Hematopoietic multipotent progenitor cell treated with erythropoietin and hydrocortisone succinate and interleukin-3 and kit ligand, for 8 days (in vitro differentiated cells): Measurements from ENCODE around the gene MUC7.
"Not testable (repeated sequence)": the region's sequence is repeated elsewhere in the genome, so short reads cannot be mapped to it uniquely, and the experiment has no call there.

ENCODE experiments used
- DNase-seq: peaks from one replicate; pipeline ENCODE4 v3.0.0-alpha.2; 2015

The MUC7 gene

GRCh38 chr4:70471897-70472296 lies at the start of gene MUC7:
MUC7 (plus strand) TSS chr4:70472197; CDS start chr4:70474022, 1,825 bp downstream.
- DNase-seq: no peak

GRCh38 chr4:70425306-70425705 lies 46.7 kb upstream of the MUC7 start:
- no peak for DNase-seq

- no peak for DNase-seq
Measured at GRCh38 chr4:70426789-70427188, 45.2 kb upstream of the MUC7 start.

- no peak for DNase-seq
Measured at GRCh38 chr4:70437197-70437596, 34.8 kb upstream of the MUC7 start.

DNA sequence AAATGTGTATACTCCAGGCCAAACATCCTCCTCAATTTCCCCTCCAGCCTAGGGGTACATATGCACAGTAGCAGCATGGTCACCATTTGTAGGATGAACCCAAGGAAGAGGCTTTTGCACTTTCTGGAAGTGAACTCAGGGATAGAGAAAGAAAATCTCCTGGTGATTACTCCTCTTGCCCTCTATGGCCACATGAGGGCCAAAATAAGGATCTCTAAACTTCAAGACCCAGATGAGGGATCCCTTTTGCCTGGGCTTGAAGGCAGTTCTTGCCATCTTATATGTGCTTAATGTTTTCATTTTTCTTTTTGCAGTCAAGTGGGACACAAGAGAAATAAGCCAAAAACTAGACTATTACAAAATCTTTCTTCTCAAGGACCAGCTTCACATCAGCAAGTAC lies 29.5 kb upstream of the MUC7 start:
- no peak for DNase-seq

DNA sequence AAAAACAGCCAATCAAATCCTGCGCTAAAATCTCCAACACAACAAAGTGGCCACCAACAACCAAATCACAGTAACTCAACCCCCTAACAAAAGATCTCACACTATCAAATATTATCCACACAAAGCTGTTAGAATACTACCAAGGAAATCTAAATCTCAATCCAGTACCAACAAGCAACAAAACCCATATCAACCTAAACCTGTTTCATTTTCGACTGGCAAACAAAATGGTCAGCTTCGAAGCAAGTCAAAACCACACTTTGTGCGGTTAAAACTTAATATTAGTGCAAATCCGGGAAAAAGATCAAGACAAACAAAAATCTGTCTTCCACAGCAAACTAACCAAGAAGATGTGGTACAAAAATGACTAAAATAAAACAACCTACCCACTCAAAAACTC lies 28.7 kb upstream of the MUC7 start:
- DNase-seq: no peak

GRCh38 chr4:70449220-70449619 lies 22.8 kb upstream of the MUC7 start:
- no peak for DNase-seq

DNA sequence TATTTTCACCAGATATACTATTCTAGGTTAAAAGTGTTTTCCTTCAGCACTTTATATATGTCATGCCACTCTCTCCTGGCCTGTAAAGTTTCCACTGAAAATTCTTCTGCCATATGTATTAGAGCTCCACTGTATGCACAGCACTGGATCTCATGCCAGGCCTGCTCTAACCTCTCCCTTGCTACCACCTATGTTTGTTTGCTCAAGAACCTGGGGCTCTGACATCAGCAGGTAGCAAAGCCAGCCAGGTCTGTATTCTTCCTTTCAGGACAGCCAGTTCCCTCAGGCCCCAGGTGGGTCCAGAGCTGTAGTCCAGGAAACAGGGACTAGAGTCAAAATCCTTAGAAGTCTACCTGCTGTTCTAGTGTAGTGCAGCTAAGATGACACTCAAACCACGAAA lies 19.1 kb upstream of the MUC7 start:
- no peak for DNase-seq

DNA sequence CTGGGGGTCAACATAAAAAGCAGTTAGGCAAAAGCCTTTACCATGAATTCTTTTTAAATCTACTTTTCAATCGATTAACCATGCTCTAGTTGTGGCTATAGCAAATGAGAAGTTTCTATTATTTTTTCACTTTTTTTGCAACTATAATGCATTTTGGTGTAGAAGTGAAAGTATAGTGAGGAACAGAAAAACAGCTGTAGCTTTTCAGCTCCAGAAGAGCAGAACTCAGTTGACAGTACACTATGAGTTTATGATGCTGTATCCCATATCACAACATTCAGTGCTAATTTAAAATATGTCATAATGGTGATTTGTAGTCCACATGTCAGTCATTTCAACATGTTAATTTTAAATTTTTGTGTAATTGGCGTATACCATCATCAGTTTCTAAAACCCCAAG lies 8.7 kb upstream of the MUC7 start:
- no peak for DNase-seq

DNA sequence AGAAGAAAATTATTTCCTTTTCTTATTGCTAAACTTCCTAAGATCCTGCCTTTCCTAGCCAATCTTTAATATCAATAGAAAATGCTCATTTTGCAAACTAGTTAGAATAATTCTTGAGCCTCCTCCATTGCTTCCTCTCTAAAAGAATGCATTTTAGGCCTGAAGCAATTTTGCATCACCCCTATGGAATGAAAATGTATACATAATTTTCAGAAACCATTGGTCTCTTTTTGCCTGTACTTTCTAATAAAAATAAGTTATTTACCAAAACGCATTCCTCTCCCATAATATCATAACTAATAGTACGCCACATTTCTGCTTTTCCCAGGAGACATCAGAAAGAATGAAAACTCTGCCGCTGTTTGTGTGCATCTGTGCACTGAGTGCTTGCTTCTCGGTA lies 1.7 kb downstream of the MUC7 start:
- DNase-seq: no peak

DNA sequence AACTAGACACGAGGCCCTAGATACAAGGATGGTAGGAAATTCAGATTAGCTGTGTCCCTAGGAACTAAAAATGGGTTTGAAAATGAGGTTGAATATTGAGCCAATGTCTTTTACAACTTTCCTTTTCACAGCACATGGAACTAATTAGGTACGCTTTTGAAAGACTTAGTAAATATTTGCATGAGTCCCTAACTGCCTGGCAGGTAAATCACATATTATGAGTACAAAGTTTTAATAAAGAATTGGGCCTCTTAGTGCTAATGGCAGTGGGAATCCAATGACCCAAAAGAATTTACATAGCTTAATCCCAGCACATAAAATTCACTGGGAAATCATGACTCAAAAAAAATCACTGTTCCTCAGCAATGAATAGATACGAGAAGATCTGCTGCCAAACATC lies 16.8 kb downstream of the MUC7 start:
- no peak for DNase-seq

DNA sequence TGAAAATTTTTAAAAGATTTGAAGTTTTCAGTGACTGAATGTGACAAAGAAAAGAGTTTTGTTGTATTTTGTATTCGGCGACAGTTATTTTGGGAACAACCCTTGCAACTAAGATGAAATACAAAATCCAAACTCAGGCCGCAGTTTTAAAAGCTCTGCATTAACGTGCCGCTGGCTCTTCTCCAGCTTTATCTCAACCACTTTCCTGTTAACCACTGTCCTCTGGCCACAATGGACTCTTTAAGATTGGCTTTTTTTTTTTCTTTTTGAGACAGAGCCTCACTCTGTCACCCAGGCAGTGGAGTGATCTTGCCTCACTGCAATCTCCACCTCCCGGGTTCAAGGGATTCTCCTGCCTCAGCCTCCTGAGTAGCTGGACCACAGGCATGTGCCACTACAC lies 24.2 kb downstream of the MUC7 start:
- DNase-seq: no peak

DNA sequence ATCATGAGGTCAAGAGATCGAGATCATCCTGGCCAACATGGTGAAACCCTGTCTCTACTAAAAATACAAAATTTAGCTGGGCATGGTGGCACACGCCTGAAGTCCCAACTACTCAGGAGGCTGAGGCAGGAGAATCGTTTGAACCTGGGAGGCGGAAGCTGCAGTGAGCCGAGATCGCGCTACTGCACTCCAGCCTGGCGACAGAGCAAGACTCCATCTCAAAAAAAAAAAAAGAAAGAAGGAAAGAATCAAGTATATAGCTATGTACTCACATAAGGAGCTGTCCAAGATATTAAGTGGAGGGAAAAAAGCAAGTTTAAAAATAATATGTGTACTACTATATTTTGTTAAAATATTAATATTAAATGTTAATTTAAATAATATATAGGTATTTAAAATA lies 29.8 kb downstream of the MUC7 start:
- not testable (repeated sequence) for DNase-seq

DNA sequence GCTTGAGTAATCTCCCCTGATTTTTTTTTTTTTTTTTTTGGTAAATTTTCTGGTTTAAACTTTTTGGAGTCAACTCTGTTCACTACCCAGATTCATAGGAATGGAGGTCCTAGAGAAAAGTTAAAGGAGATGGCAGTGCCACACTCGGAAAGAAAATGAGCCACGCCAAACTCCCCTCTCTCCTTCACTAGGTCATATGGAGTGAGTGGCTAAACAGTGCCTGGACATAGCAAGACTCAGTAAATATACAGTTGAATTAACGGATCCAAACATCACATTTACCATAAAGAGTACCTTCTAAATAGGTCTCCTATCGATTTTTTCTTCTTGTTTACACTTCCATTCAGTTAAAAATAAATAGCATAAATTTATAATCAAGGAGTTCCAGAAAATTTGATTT lies 32.7 kb downstream of the MUC7 start:
- no peak for DNase-seq

DNA sequence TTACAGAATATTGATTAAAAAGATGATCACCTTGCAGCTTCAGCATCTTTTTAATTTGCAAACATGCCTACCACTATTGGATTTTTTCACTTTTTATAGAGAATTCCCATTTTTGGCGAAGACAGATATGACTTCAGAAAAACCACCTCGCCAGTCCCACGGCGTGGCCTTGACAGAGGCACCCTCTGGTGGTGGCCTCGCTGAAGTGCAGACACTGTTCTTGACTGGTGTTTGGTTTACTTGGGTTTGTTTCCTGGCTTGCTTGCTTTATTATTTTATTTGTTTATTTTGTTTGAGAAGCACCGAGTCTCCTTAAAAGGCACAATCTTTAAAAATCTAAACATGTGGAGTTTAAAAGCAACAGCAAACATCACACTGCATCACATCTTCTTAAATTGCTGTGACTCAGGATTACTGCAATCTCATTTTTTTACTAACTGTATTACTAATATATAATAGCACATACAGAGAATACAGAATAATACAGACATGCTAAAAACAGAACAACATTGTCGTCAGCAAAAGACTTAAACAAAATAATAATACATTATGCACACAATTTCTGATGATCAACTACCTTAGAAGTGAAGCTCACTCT lies 33.3 kb downstream of the MUC7 start:
- peak; percentile 41 for DNase-seq

GRCh38 chr4:70508801-70509200 lies 36.8 kb downstream of the MUC7 start:
- no peak for DNase-seq

DNA sequence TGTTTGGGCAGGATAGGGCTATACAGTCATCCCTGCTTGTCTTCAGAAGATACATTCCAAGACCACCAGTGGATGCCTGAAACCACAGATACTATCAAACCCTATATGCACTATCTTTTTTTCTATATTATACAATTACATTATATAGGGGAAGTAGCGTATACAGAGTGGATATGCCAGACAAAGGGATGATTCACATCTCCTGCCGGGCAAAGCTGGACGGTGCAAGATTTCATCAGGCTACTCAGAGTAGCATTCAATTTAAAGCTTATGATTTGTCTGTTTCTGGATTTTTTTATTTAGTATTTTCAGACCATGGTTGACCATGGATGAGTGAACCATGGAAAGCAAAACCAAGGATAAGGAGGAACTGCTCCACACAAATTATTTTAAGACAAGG lies 39.4 kb downstream of the MUC7 start:
- no peak for DNase-seq

DNA sequence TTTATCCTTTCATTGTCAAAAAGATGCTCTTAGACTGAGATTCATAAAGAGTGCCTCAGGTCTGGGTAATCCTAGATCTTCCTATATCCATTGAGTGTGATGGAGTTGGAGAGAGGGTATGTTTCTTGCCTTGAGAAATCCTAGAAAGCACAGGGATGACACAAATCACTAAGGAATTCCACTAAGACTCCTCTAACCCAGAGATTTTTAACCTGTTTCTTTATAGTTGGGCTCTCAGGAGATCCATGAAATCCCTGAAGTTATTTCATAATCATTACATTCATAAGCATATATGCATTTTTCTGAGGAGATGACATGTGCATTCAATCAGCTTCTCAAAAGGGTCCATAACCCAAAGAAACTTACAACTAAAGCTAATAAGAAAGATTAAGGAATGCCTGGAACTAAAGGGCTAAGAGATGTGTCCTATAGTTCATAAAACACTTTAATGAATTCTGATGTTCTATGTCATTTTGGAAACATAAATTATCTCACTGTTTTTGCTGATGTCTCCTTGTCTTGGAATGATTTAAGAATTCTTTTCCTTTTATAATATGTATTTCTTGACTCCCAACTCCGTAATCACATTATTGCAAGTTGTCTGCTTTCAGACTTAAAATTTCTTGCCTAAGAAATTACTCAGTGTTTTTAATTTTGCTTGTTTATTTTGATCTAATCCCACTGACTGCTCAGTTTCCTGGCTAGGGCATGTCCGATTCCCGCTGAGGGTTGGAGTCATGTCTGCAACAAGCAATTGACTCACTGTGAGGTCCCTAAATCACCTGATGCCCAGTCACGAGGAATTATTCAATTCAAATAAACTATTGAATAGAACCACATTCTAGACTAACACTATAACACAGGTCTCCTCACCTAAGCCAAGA lies 43.6 kb downstream of the MUC7 start:
- no peak for DNase-seq

DNA sequence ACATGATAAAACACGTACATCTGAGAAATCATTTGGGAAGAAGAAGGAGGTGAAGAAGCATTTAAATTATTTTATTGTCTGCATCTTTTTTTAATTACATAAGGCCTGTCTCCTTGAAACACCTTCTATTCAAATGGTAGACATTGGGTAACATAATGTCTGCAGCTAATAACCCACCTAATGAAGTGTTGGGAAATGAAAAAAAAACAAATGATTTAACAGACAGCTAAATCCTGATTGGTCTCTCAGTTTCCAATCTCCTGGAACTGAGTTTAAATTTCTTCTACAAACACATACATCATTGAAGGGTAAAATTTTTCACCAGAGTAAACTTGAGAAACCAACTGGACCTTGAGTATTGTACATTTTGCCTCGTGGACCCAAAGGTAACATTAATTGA lies 46.3 kb downstream of the MUC7 start, which contains the start of gene AMTN:
Gene AMTN (plus strand): TSS at position 301 of the 400 bp plus-strand sequence. CDS start 209 bp downstream, outside the sequence.
- no peak for DNase-seq

DNA sequence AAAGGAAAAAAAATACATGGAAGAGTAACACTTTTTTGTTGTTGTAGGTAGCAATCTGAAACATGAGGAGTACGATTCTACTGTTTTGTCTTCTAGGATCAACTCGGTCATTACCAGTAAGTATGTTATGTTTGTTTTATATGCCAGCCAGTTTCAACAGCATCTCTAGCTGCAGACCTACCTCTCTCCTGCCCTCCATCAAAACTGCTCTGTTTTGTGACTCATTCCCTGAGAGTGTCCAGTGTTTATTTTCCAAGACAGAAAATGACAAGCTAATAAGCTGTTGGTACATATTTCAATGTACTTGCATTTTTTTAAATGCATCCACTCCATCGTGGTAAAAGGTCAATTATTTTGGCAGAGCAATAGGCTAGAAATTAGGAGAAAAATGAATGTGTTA lies 46.7 kb downstream of the MUC7 start:
- DNase-seq: no peak

- no peak for DNase-seq
Measured at GRCh38 chr4:70522626-70523025, 50.6 kb downstream of the MUC7 start.

DNA sequence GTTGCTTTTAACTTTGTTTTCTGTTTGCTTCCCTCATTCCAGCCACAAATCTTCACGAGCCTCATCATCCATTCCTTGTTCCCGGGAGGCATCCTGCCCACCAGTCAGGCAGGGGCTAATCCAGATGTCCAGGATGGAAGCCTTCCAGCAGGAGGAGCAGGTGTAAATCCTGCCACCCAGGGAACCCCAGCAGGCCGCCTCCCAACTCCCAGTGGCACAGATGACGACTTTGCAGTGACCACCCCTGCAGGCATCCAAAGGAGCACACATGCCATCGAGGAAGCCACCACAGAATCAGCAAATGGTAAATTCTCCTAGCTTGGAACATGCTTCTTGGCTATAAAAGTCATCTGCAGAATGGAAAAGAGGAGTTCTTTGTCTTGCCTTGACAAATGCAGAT lies 59.0 kb downstream of the MUC7 start:
- no peak for DNase-seq

- DNase-seq: no peak
Measured at GRCh38 chr4:70531981-70532380, 60.0 kb downstream of the MUC7 start.
